Fibroblast of mammary gland (primary cell): ENCODE data around the gene RUFY2.

ENCODE experiments used
- DNase-seq: peaks from one replicate; pipeline ENCODE4 v3.0.0-alpha.2; 2010; ENCODE audit warnings: low read depth
- H3K4me3 ChIP-seq: 2 replicates; pipeline ENCODE4 v1.5.1; 2011; ENCODE audit warnings: low read depth, mild to moderate bottlenecking, low read length, moderate library complexity; ENCODE audit not compliant: control insufficient read depth
- TF ChIP-seq, protein P1 (sequence below): conservative IDR thresholded peaks from 2 replicates; pipeline ENCODE4 v1.5.1; 2011; ENCODE audit warnings: low read depth, low read length, inconsistent platforms; ENCODE audit not compliant: control insufficient read depth, insufficient read depth

RUFY2 gene

DNA sequence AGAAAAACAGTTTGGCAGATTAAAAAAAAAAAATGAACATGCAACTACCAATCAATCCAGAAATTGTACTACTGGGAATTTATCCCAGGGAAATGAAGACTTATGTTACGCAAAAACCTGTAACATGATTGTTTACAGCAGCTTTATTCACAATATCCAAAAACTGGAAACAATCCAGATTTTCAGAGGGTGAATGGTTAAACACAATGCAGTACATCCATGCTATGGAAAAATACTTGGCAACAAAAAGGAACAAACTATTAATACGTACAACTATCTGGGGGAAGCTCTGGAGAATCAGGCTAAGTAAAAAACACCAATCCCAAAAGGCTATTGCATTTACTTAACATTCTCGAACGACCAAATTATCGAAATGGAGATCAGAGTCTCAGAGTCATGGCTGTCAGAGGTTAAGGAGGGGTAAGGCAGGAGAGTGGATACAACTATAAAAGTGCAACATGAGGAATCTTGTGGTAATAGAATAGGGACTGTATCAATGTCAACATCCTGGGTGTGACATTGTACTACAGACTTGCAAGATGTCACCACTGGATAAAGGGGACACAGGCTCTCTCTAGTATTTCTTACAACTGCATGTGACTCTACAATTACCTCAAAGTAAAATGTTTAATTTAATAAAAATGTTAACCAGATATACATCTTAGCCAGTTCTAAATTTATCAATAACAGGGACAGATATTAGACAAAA is 21.5 kb upstream of the RUFY2 start:
- DNase-seq: no peak
- TF ChIP-seq, protein P1, sequence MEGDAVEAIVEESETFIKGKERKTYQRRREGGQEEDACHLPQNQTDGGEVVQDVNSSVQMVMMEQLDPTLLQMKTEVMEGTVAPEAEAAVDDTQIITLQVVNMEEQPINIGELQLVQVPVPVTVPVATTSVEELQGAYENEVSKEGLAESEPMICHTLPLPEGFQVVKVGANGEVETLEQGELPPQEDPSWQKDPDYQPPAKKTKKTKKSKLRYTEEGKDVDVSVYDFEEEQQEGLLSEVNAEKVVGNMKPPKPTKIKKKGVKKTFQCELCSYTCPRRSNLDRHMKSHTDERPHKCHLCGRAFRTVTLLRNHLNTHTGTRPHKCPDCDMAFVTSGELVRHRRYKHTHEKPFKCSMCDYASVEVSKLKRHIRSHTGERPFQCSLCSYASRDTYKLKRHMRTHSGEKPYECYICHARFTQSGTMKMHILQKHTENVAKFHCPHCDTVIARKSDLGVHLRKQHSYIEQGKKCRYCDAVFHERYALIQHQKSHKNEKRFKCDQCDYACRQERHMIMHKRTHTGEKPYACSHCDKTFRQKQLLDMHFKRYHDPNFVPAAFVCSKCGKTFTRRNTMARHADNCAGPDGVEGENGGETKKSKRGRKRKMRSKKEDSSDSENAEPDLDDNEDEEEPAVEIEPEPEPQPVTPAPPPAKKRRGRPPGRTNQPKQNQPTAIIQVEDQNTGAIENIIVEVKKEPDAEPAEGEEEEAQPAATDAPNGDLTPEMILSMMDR: no peak
- H3K4me3 ChIP-seq: no peak overlapping the region

DNA sequence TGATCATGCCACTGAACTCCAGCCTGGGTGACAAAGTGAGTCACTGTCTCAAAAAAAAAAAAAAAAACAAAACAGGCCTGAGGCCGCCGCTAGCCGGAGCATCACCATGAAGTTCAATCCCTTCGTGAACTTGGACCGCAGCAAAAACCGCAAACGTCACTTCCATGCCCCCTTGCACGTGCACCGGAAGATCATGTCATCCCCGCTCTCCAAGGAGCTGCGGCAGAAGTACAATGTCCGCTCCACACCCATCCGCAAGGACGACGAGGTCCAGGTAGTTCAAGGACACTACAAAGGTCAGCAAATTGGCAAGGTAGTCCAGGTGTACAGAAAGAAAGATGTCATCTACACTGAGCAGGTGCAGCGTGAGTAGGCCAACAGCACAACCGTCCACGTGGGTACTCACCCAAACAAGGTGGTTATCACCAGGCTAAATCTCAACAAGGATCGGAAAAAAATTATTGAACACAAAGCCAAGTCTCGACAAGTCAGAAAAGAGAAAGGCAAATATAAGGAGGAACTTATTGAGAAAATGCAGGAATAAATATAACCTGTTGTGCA is 17.5 kb upstream of the RUFY2 start:
- no peak overlapping the region for H3K4me3 ChIP-seq
- TF ChIP-seq, protein P1: no peak

DNA sequence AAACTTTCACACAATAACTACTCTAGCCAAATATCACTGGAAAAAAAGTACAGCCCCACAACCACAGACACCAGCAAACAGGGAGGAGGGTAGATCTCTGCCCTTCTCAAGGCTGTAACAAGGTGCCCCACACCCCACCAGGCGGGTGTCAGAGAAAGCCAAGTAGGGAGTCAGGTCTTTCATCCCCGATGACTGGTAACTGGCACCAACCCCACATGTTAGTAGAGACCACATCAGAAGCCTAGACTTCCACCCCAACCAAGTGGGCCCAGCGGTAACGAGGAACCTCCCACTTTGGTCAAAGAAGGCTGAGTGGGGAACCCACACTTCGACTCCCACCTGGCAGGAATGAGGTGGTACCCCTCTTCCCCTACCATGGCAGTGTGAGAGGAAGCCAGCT is 16.4 kb upstream of the RUFY2 start:
- no peak for DNase-seq
- H3K4me3 ChIP-seq: no peak overlapping the region
- TF ChIP-seq, protein P1: no peak

More for the DNA sequence above, 17.5 kb upstream of the RUFY2 start:
- DNase-seq: no peak

DNA sequence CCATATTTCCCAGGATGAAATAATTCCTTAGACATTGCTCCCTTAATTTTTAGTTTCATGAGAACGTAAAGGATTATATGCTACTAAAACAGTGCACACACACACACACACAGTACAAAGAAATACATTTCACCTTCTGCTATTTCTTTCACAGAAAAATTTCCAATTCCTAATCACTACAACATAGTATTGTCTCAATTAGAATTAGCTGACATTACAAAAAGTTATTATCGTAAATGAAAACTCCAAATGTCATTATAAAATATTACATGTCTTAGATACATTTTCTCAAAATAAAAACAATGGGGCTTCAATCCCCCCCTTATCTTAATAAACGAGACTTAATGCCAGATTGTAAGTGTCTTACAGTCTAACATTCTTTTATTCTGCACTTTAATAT is 12.3 kb upstream of the RUFY2 start:
- TF ChIP-seq, protein P1: no peak
- H3K4me3 ChIP-seq: no peak overlapping the region
- DNase-seq: no peak

DNA sequence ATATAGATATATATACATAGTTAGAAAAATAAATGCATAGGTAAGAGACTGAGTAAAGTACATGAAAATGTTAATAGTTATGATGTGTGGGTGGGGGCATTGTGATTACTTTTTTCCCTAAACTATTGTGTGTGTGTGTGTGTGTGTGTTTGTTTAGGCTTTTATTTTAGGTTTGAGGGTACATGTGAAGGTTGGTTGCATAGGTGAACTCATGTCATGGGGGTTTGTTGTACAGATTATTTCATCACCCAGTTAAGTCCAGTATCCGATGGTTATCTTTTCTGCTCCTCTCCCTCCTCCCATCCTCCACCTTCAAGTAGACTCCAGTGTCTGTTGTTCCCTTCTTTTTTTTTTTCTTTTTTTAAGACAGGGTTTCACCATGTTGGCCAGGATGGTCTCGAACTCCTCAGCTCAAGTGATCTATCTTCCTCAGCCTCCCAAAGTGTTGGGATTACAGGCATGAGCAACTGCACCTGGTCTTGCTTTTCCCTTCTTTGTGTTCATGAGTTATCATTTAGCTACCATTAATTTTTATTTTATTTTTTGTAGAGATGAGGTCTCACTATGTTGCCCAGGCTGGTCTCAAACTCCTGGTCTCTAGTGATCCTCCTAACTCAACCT is 1.9 kb upstream of the RUFY2 start:
- TF ChIP-seq, protein P1: no peak
- DNase-seq: no peak
- no peak overlapping the region for H3K4me3 ChIP-seq

DNA sequence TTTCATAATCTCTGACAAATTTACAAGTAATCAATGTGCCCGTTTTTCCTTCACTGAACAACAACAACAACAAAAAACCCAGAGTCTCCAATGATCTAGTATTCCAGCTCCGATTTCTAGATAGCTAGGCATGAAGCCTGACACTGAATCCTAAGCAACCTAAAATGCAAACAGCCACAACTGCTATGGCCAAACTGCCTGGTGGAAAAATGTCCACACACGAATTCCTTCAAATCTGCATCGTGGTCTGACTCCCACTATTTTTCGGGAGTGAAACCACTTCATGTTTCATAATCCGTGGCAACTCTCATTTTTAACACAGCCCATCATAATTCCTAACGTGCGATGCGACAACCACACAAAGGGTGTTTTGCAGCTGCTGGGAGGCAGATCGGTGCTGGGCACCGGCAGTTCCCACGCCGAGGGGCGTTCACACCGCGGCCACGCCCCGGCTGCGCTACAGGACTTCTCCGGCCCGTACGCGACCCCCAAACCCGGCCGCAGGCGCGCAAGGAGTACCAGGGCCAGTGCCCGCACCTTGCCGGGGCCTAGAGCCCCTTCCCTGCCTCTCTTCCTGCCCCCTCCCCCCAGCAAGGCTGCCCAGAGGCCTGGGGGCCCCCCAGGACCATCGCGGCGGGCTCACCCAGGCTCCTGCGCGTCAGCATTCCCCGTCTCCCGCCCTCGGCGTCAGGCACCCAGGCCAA is 814 bp downstream of the RUFY2 start:
- TF ChIP-seq, protein P1: no peak
- peak; percentile 48 for DNase-seq
- peak overlapping the region; percentile 92 for H3K4me3 ChIP-seq
